Gastroesophageal sphincter (tissue), 3 donors: ENCODE data around the gene CDH15.

Experiments used
- POLR2A ChIP-seq, 2 donors: fragments of 450-650 bp; IDR thresholded peaks; one replicate each; pipeline ENCODE4 v1.6.1; 2017; ENCODE audit warnings: antibody characterized with exemption in 2 of 2, mild to moderate bottlenecking in 2 of 2, moderate library complexity in 1 of 2
- POLR2AphosphoS5 ChIP-seq: sonication (generic); formaldehyde crosslinking; IDR thresholded peaks from one replicate; pipeline ENCODE4 v1.6.1; 2017; ENCODE audit warnings: antibody characterized with exemption
- TF ChIP-seq, protein P1 (sequence below), 4 experiments: fragments of 200-600 bp in 2 of 4; fragments of 450-650 bp in 2 of 4; sonication (generic) in 1 of 4; IDR thresholded peaks; one replicate each; pipeline ENCODE4 v1.5.1; 2017 to 2019; ENCODE audit warnings: antibody characterized with exemption in 4 of 4, mild to moderate bottlenecking in 2 of 4, moderate library complexity in 2 of 4

DNA sequence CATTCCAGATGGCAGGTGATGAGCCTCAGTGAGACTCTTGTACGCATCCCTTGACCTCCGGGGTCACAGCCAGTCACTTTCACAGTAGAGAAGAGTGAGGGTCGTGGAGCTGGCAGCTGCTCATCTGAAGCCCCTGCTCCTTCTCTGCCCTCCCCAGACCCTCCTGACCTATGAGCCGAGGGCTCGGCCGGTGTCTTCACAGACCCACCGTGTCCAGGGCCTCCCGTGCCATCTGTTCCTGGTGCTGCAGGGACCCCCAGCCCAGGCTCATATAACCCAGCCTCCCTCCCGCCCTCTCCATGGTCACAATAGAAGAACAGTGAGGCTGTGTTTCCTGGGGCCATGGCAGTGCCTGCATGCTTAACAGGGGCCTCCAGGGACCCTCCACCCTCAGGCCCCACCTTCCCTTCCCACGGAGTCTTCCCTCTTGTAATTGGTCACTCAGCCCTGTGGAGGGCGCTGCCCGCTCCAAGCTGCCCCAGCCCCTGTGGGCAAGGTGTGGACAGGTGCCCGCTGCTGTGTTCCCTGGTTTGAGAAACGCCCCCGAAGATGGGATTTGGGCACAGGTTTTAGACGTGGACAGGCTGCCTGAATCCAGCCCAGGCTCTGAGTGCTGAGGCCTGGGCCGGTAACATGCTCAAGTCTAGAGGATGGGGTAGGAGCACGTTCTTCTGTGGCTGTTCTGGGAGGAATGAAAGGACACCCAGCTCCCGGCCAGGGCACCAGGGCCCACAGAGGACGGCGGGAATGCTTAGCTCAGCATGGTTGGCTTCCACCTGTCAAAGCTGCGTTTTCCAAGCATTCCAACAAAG, 39.1 kb upstream of the CDH15 start:
- TF ChIP-seq, protein P1, sequence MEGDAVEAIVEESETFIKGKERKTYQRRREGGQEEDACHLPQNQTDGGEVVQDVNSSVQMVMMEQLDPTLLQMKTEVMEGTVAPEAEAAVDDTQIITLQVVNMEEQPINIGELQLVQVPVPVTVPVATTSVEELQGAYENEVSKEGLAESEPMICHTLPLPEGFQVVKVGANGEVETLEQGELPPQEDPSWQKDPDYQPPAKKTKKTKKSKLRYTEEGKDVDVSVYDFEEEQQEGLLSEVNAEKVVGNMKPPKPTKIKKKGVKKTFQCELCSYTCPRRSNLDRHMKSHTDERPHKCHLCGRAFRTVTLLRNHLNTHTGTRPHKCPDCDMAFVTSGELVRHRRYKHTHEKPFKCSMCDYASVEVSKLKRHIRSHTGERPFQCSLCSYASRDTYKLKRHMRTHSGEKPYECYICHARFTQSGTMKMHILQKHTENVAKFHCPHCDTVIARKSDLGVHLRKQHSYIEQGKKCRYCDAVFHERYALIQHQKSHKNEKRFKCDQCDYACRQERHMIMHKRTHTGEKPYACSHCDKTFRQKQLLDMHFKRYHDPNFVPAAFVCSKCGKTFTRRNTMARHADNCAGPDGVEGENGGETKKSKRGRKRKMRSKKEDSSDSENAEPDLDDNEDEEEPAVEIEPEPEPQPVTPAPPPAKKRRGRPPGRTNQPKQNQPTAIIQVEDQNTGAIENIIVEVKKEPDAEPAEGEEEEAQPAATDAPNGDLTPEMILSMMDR (IDR thresholded peaks at IDR 0.05): no peak
- TF ChIP-seq POLR2A (IDR thresholded peaks at IDR 0.05) (no peak), POLR2AphosphoS5 (no peak)
